ENCODE data around the gene TMEM92. TPM values are rescaled to one million over a fixed set of nuclear protein-coding genes. Genes with fewer than 3 reads are reported as not detected.

TMEM92 gene
- not detected in 2 replicates for total RNA-seq

DNA sequence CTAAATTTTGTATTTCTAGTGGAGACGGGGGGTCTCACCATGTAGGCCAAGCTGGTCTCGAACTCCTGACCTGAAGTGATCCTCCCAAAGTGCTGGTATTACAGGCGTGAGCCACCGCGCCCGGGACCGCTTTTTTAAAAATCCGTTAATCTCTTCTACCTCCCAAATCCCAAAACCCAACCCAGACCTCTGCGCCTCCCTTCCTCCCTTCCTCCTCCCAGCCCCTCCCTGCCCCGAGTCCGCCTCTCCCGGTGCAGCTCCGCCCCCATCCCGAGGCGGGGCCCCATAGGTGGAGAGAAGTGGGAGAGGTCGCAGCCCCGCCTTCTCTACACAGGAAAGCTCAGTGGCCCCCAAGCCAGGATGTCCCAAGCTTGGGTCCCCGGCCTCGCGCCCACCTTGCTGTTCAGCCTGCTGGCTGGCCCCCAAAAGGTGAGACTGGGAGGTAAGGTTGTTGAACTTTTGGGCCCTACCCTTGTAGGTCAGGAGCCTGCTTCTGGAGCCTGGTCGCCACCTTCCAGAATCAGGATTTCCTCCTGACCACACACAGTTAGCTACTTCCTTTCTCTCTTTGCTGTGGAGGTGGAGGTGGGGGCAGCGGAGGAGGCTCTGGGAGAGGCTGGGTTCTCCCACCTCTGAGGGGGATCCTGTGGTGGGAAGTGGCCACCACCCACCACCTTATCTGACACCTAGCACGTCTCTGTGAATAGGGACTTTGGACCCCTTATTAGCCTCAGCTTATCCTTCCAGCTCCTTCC is at the start of gene TMEM92:
TMEM92 (plus strand) TSS at position 325 of the 755 bp plus-strand sequence; CDS start at position 361, 36 bp downstream.

Small RNA genes within 50 kb of the gene (small RNA-seq; reads per million reads assigned to genes)
- not detected for gene SUMO2P7 (ENCODE audit: low replicate concordance)

Other genes starting within 250 kb of the TMEM92 start
- 150 and 533 TPM in 2 replicates for gene ITGA3, start 218.4 kb upstream of the TMEM92 start, total RNA-seq
- 21.6 and 43.5 TPM in 2 replicates for gene PDK2, start 179.1 kb upstream of the TMEM92 start, total RNA-seq
- gene SAMD14, start 144.3 kb upstream of the TMEM92 start, total RNA-seq: 1.8 and 5.0 TPM in 2 replicates
- gene PPP1R9B, start 123.8 kb upstream of the TMEM92 start, total RNA-seq: 37.6 and 58.0 TPM in 2 replicates
- 2.0 and 5.5 TPM in 2 replicates for gene SGCA, start 108.5 kb upstream of the TMEM92 start, total RNA-seq
- 2,368 and 3,907 TPM in 2 replicates for gene COL1A1, start 72.8 kb upstream of the TMEM92 start, total RNA-seq
- gene XYLT2, start 71.7 kb downstream of the TMEM92 start, total RNA-seq: 54.9 and 112 TPM in 2 replicates
- 63.6 and 65.9 TPM in 2 replicates for gene MRPL27, start 98.7 kb downstream of the TMEM92 start, total RNA-seq
- gene EME1, start 98.8 kb downstream of the TMEM92 start, total RNA-seq: 0.66 and 12.0 TPM in 2 replicates
- 304 and 332 TPM in 2 replicates for gene LRRC59, start 123.1 kb downstream of the TMEM92 start, total RNA-seq
- 11.0 and 40.3 TPM in 2 replicates for gene ACSF2, start 151.8 kb downstream of the TMEM92 start, total RNA-seq
- not detected in 2 replicates for gene CHAD, start 194.4 kb downstream of the TMEM92 start, total RNA-seq
- 19.0 and 29.2 TPM in 2 replicates for gene RSAD1, start 204.4 kb downstream of the TMEM92 start, total RNA-seq
- 0.14 and 0.44 TPM in 2 replicates for gene MYCBPAP, start 234.0 kb downstream of the TMEM92 start, total RNA-seq

All from placental pericyte (primary cell).